Duodenal mucosa (tissue), 2 donors: ENCODE results near the gene NDUFA3.

Experiments
- H3K27ac ChIP-seq: one replicate; pipeline ENCODE4 v1.7.0; 2013; ENCODE audit warnings: low read depth, low read length
- H3K27me3 ChIP-seq, 2 donors: one replicate each; pipeline ENCODE4 v1.7.0; 2013; ENCODE audit warnings: low read length in 2 of 2, control low read depth in 1 of 2; ENCODE audit not compliant: insufficient read depth in 2 of 2, control insufficient read depth in 1 of 2
- H3K36me3 ChIP-seq, 2 donors: one replicate each; pipeline ENCODE4 v1.7.0; 2013; ENCODE audit warnings: low read length in 2 of 2, control low read depth in 1 of 2; ENCODE audit not compliant: insufficient read depth in 2 of 2, control insufficient read depth in 1 of 2
- H3K4me1 ChIP-seq, 2 donors: one replicate each; pipeline ENCODE4 v1.7.0; 2013; ENCODE audit warnings: low read length in 2 of 2, control low read depth in 1 of 2; ENCODE audit not compliant: insufficient read depth in 2 of 2, control insufficient read depth in 1 of 2
- H3K4me3 ChIP-seq, 2 donors: one replicate each; pipeline ENCODE4 v1.7.0; 2013; ENCODE audit warnings: low read length in 2 of 2, low read depth in 1 of 2
- H3K9ac ChIP-seq, 2 donors: one replicate each; pipeline ENCODE4 v1.7.0; 2013; ENCODE audit warnings: low read length in 2 of 2, low read depth in 1 of 2
- H3K9me3 ChIP-seq, 2 donors: one replicate each; pipeline ENCODE4 v1.7.0; 2013; ENCODE audit warnings: low read length in 2 of 2, control low read depth in 1 of 2; ENCODE audit not compliant: control insufficient read depth in 1 of 2

The NDUFA3 gene

DNA sequence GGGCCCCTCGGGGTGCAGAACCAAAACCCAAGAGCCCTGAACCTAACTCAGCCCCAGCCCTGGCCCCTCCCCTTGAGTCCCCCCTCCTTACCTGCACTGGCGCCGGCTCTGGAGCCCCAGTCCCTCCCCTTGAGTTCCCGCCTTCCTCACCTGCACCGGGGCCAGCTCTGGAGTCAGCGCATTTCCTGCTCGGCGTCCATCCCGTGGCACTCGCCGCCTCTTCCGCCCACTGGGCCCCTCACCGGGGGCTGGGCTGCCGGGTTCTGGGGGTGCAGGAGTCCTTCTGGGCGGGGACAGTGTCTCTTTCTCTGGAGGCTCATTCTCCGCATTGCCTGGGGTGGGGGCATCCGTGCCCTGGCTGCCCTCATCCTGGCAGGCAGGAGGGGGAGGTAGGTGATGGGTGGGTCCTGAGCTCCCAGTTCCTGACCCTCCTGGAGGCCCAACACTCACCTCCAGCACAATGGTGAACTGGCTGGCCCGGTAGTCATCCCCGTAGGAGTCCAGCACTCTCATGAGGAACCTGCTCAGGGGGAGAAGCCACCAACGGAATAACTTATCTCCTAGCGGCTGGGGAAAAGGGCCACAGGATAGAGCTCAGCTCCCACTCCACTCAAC, 5.3 kb downstream of the NDUFA3 start:
- H3K27ac ChIP-seq: no peak overlapping the region
- H3K4me1 ChIP-seq: peaks cover 4 to 8% of the 10 kb centered on the region in 2 donors
- no peak overlapping the region for H3K4me3 ChIP-seq
- H3K9me3 ChIP-seq: no peaks in the 10 kb centered on the region
- no peaks in the 10 kb centered on the region for H3K27me3 ChIP-seq
- H3K36me3 ChIP-seq: peaks cover 17 to 54% of the 10 kb centered on the region in 2 donors
- no peak overlapping the region for H3K9ac ChIP-seq

- H3K4me1 ChIP-seq: peaks cover under 1 to 2% of the 10 kb centered on the region in 2 donors
- no peak overlapping the region for H3K27ac ChIP-seq
- H3K9me3 ChIP-seq: no peaks in the 10 kb centered on the region
- no peak overlapping the region for H3K9ac ChIP-seq
- H3K27me3 ChIP-seq: no peaks in the 10 kb centered on the region
- peaks cover 17 to 54% of the 10 kb centered on the region in 2 donors for H3K36me3 ChIP-seq
- no peak overlapping the region for H3K4me3 ChIP-seq
Measured at GRCh38 chr19:54108496-54108895, 5.8 kb downstream of the NDUFA3 start.

DNA sequence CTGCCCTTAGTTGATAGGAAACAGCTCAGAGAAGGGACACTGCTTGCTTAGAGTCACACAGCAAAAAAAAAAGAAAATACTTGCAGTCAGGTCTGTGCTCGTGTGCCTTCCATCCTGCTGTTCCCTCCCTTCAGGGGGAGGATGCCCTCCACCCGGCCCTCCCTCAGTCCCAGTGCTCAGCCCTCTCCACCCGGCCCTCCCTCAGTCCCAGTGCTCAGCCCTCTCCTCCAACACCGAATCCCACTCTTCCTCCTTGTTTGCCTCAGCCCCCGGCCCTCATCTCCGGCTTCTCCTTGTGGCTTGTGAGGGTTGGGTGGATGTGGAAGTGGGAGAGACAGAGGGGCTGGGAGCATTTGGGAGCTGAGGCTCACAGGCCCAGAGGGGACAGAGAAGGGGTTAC, 7.0 kb downstream of the NDUFA3 start:
- Histone ChIP-seq H3K4me1 (peaks cover 7 to 9% of the 10 kb centered on the region in 2 donors), H3K27me3 (no peaks in the 10 kb centered on the region), H3K27ac (no peak overlapping the region), H3K9me3 (no peaks in the 10 kb centered on the region), H3K9ac (no peak overlapping the region), H3K4me3 (no peak overlapping the region), H3K36me3 (peaks cover 17 to 54% of the 10 kb centered on the region in 2 donors)

DNA sequence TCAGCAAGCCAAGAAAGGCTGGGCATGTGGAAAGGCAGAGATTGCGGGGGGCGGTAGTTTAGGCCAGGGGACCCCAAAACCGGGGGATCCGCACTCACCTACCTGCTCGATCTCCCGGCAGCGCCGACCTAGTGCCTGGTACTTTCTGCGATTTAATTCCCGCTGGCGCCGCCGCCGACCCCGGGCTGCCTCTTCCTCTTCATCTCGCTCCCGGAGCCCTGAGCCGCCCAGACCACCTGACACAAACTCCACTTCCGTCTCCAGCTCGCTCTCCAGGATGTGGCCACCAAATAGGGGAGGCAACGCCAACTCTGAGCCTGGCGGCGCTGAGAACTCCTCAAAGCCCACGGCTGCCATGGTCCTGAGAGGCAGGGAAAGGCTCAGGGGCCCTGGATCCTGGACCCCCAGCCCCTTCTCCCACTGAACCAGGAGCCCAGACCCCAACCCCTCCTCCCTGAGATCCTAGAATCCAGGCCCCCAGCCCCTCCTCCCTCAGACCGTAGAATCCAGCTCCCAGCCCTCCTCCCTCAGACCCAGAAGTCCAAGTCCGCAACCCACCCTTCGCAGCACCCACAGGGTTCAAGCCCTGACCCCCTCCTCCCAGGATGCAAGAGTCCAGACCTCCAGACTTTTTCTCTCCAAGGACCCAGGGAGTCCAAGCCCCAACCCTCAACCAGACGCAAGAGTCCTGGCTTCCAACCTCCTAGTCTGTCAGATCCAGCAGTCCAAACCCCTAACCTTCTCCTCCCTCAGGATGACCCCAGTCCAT, 11.9 kb downstream of the NDUFA3 start:
- peaks cover under 1 to 30% of the 10 kb centered on the region in 2 donors for H3K36me3 ChIP-seq
- H3K9ac ChIP-seq: peak overlapping the region; percentile 61 to 71
- peaks cover 8 to 19% of the 10 kb centered on the region in 2 donors for H3K4me1 ChIP-seq
- peak overlapping the region; percentile 84 to 95 for H3K4me3 ChIP-seq
- H3K9me3 ChIP-seq: no peaks in the 10 kb centered on the region
- no peaks in the 10 kb centered on the region for H3K27me3 ChIP-seq
- no peak overlapping the region for H3K27ac ChIP-seq

- no peaks in the 10 kb centered on the region for H3K27me3 ChIP-seq
- H3K4me3 ChIP-seq: peak within 1 kb of the TSS; percentile 84 to 95
- H3K4me1 ChIP-seq: peaks cover 8 to 19% of the 10 kb centered on the region in 2 donors
- no peaks in the 10 kb centered on the region for H3K9me3 ChIP-seq
- H3K36me3 ChIP-seq: peaks cover 3 to 30% of the 10 kb centered on the region in 2 donors
- peak within 1 kb of the TSS; percentile 91 for H3K27ac ChIP-seq
- H3K9ac ChIP-seq: peak within 1 kb of the TSS; percentile 64 to 71
Measured at GRCh38 chr19:54115109-54116063, 12.7 kb downstream of the NDUFA3 start, which contains the start of the genes PRPF31 and TFPT. PRPF31 (plus strand) TSS chr19:54115754; CDS start chr19:54118279, 2,525 bp downstream. TFPT (minus strand) TSS chr19:54115657; CDS start chr19:54115269, 388 bp downstream.

DNA sequence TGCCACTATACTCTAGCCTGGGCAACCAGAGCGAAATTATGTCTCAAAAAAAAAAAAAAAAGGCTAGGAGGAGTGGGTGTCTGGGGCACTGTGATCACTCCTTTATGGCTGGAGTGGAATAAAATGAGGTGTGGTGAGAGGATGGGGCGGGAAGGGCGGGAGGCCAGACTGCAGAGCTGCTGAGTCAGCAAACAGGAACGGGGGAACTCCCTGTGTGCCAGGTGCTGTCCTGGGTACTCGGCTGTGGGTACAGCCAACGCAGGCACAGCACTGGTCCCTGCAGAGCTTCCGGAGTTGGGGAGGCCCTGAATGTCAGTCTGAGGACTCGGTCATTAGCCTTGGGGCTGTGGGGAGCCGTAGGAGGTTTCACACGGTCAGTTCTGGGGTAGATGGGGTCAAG, 18.6 kb downstream of the NDUFA3 start:
- Histone ChIP-seq H3K9ac (no peak overlapping the region), H3K4me3 (no peak overlapping the region), H3K27ac (no peak overlapping the region), H3K4me1 (peaks cover 0 to 6% of the 10 kb centered on the region in 2 donors), H3K9me3 (no peaks in the 10 kb centered on the region), H3K27me3 (no peaks in the 10 kb centered on the region), H3K36me3 (peaks cover 44 to 74% of the 10 kb centered on the region in 2 donors)

DNA sequence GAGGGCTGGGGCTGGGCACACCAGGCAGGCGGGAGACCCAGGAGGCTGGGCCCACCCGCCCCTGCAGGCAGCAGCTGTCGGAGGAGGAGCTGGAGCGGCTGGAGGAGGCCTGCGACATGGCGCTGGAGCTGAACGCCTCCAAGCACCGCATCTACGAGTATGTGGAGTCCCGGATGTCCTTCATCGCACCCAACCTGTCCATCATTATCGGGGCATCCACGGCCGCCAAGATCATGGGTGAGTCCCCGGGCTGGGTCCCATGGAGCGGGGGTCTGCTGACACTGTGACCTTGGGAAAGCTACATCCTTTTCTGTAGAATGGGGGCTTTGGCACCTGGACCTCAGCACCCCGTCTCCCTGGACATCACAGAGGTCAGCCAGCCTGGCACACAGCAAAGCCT, 21.0 kb downstream of the NDUFA3 start:
- no peaks in the 10 kb centered on the region for H3K9me3 ChIP-seq
- H3K4me3 ChIP-seq: no peak overlapping the region
- peaks cover 51 to 81% of the 10 kb centered on the region in 2 donors for H3K36me3 ChIP-seq
- H3K4me1 ChIP-seq: no peaks in the 10 kb centered on the region
- H3K9ac ChIP-seq: no peak overlapping the region
- H3K27me3 ChIP-seq: no peaks in the 10 kb centered on the region
- H3K27ac ChIP-seq: no peak overlapping the region

- H3K27ac ChIP-seq: no peak overlapping the region
- no peaks in the 10 kb centered on the region for H3K4me1 ChIP-seq
- no peak overlapping the region for H3K4me3 ChIP-seq
- H3K36me3 ChIP-seq: peaks cover 53 to 83% of the 10 kb centered on the region in 2 donors
- no peaks in the 10 kb centered on the region for H3K27me3 ChIP-seq
- H3K9me3 ChIP-seq: no peaks in the 10 kb centered on the region
- no peak overlapping the region for H3K9ac ChIP-seq
Measured at GRCh38 chr19:54124393-54124792, 21.7 kb downstream of the NDUFA3 start.

GRCh38 chr19:54125713-54126112, 23.1 kb downstream of the NDUFA3 start:
- no peaks in the 10 kb centered on the region for H3K9me3 ChIP-seq
- no peak overlapping the region for H3K9ac ChIP-seq
- H3K4me3 ChIP-seq: no peak overlapping the region
- H3K36me3 ChIP-seq: peaks cover 53 to 75% of the 10 kb centered on the region in 2 donors
- no peaks in the 10 kb centered on the region for H3K27me3 ChIP-seq
- no peak overlapping the region for H3K27ac ChIP-seq
- no peaks in the 10 kb centered on the region for H3K4me1 ChIP-seq
